Mononuclear cell (primary cell): Measurements from ENCODE around the gene DHCR7. TPM values are rescaled to one million over a fixed set of nuclear protein-coding genes. Genes with fewer than 3 reads are reported as not detected.

Source experiments
- H3K27me3 ChIP-seq: 2 replicates; pipeline ENCODE4 v1.6.0; 2011; ENCODE audit warnings: low read length, control low read depth; ENCODE audit not compliant: insufficient read depth
- H3K4me1 ChIP-seq: 2 replicates; pipeline ENCODE4 v1.5.1; 2011; ENCODE audit warnings: mild to moderate bottlenecking, low read length, control low read depth; ENCODE audit not compliant: insufficient read depth
- H3K4me3 ChIP-seq: 2 replicates; pipeline ENCODE4 v1.5.1; 2011; ENCODE audit warnings: mild to moderate bottlenecking, low read length, moderate library complexity
- H3K9me3 ChIP-seq: 2 replicates; pipeline ENCODE4 v1.5.1; 2011; ENCODE audit warnings: low read depth, mild to moderate bottlenecking, control low read depth, low read length
- total RNA-seq: library from RNA; depleted of rRNA; stranded (reverse); fragments of >200 nt; gene quantifications from one replicate; pipeline ENCODE4 v1.2.3, GENCODE V29; 2012

DHCR7 gene
- total RNA-seq, 1 donor = 5.4 TPM

- Histone ChIP-seq H3K4me3 (no peak overlapping the region), H3K9me3 (no peaks in the 10 kb centered on the region), H3K4me1 (no peaks in the 10 kb centered on the region), H3K27me3 (no peaks in the 10 kb centered on the region)
Measured at GRCh38 chr11:71483692-71484091, 35.5 kb upstream of the DHCR7 start.

GRCh38 chr11:71482746-71483364 is 34.7 kb upstream of the DHCR7 start:
- Histone ChIP-seq H3K27me3 (no peaks in the 10 kb centered on the region), H3K4me1 (no peaks in the 10 kb centered on the region), H3K4me3 (no peak overlapping the region), H3K9me3 (no peaks in the 10 kb centered on the region)

- no peaks in the 10 kb centered on the region for H3K4me1 ChIP-seq
- no peaks in the 10 kb centered on the region for H3K27me3 ChIP-seq
- H3K9me3 ChIP-seq = no peaks in the 10 kb centered on the region
- H3K4me3 ChIP-seq = no peak overlapping the region
Measured at GRCh38 chr11:71482216-71482615, 34.0 kb upstream of the DHCR7 start.

GRCh38 chr11:71481101-71481960 is 33.1 kb upstream of the DHCR7 start:
- Histone ChIP-seq H3K4me3 (no peak overlapping the region), H3K4me1 (no peaks in the 10 kb centered on the region), H3K9me3 (no peaks in the 10 kb centered on the region), H3K27me3 (no peaks in the 10 kb centered on the region)

- Histone ChIP-seq H3K4me3 (no peak overlapping the region), H3K4me1 (no peaks in the 10 kb centered on the region), H3K27me3 (no peaks in the 10 kb centered on the region), H3K9me3 (no peaks in the 10 kb centered on the region)
Measured at GRCh38 chr11:71478528-71478840, 30.3 kb upstream of the DHCR7 start.

- no peaks in the 10 kb centered on the region for H3K4me1 ChIP-seq
- H3K4me3 ChIP-seq = no peak overlapping the region
- H3K9me3 ChIP-seq = no peaks in the 10 kb centered on the region
- H3K27me3 ChIP-seq = no peaks in the 10 kb centered on the region
Measured at GRCh38 chr11:71477641-71478527, 29.7 kb upstream of the DHCR7 start.

- no peaks in the 10 kb centered on the region for H3K4me1 ChIP-seq
- no peak overlapping the region for H3K4me3 ChIP-seq
- no peaks in the 10 kb centered on the region for H3K9me3 ChIP-seq
- no peaks in the 10 kb centered on the region for H3K27me3 ChIP-seq
Measured at GRCh38 chr11:71476926-71477640, 28.9 kb upstream of the DHCR7 start.

- Histone ChIP-seq H3K9me3 (no peaks in the 10 kb centered on the region), H3K4me1 (no peaks in the 10 kb centered on the region), H3K4me3 (no peak overlapping the region), H3K27me3 (no peaks in the 10 kb centered on the region)
Measured at GRCh38 chr11:71476031-71476430, 27.8 kb upstream of the DHCR7 start.

GRCh38 chr11:71474771-71475483 is 26.7 kb upstream of the DHCR7 start:
- H3K9me3 ChIP-seq = no peaks in the 10 kb centered on the region
- no peaks in the 10 kb centered on the region for H3K4me1 ChIP-seq
- no peaks in the 10 kb centered on the region for H3K27me3 ChIP-seq
- no peak overlapping the region for H3K4me3 ChIP-seq

- Histone ChIP-seq H3K27me3 (no peaks in the 10 kb centered on the region), H3K4me3 (no peak overlapping the region), H3K4me1 (no peaks in the 10 kb centered on the region), H3K9me3 (no peaks in the 10 kb centered on the region)
Measured at GRCh38 chr11:71474141-71474770, 26.1 kb upstream of the DHCR7 start.

GRCh38 chr11:71473793-71474080 is 25.5 kb upstream of the DHCR7 start:
- Histone ChIP-seq H3K27me3 (no peaks in the 10 kb centered on the region), H3K4me3 (no peak overlapping the region), H3K4me1 (no peaks in the 10 kb centered on the region), H3K9me3 (no peaks in the 10 kb centered on the region)

GRCh38 chr11:71472941-71473792 is 25.0 kb upstream of the DHCR7 start:
- Histone ChIP-seq H3K27me3 (no peaks in the 10 kb centered on the region), H3K4me1 (no peaks in the 10 kb centered on the region), H3K4me3 (no peak overlapping the region), H3K9me3 (no peaks in the 10 kb centered on the region)

GRCh38 chr11:71472357-71472885 is 24.2 kb upstream of the DHCR7 start:
- Histone ChIP-seq H3K4me3 (no peak overlapping the region), H3K4me1 (no peaks in the 10 kb centered on the region), H3K27me3 (no peaks in the 10 kb centered on the region), H3K9me3 (no peaks in the 10 kb centered on the region)
